Measurements from ENCODE around the gene NDST4.

DNA sequence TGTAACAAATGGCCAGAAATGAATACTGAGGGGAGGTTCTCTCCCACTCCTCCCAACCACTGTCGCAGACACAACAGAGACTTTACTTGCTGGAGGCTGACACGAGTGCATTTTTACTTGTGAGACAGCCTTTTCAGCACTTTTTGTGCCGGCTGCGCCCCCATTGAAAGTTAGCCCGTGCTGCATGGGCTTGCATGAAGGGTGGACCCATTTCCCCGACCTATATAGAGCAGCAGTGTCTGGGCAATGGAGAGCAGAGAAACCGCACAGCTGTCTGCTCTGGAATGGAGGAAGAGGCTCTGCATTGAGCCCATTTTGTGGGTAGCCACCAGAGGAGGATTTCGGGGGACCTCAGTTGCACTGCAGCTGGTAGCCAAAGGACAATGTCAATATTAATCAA, 306.1 kb downstream of the NDST4 start:
- TF ChIP-seq, protein P1, sequence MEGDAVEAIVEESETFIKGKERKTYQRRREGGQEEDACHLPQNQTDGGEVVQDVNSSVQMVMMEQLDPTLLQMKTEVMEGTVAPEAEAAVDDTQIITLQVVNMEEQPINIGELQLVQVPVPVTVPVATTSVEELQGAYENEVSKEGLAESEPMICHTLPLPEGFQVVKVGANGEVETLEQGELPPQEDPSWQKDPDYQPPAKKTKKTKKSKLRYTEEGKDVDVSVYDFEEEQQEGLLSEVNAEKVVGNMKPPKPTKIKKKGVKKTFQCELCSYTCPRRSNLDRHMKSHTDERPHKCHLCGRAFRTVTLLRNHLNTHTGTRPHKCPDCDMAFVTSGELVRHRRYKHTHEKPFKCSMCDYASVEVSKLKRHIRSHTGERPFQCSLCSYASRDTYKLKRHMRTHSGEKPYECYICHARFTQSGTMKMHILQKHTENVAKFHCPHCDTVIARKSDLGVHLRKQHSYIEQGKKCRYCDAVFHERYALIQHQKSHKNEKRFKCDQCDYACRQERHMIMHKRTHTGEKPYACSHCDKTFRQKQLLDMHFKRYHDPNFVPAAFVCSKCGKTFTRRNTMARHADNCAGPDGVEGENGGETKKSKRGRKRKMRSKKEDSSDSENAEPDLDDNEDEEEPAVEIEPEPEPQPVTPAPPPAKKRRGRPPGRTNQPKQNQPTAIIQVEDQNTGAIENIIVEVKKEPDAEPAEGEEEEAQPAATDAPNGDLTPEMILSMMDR (IDR thresholded peaks at IDR 0.05) = no peak
- TF ChIP-seq POLR2A (IDR thresholded peaks at IDR 0.05; ENCODE audit: low read length) = no peak
- TF ChIP-seq NR3C1 (IDR thresholded peaks at IDR 0.05) = no peak
- TF ChIP-seq RFX5 (IDR thresholded peaks at IDR 0.05) = no peak
- TF ChIP-seq CEBPB (IDR thresholded peaks at IDR 0.05) = no peak
- no peak for TF ChIP-seq HDAC2 (IDR thresholded peaks at IDR 0.05)
- no peak for TF ChIP-seq RAD21 (conservative IDR thresholded peaks at IDR 0.05 in 1 of 2, IDR thresholded peaks at IDR 0.05 in 1 of 2)
- TF ChIP-seq EP300 (IDR thresholded peaks at IDR 0.05) = no peak
